ENCODE measurements around the gene RNF220.

RNF220 gene

DNA sequence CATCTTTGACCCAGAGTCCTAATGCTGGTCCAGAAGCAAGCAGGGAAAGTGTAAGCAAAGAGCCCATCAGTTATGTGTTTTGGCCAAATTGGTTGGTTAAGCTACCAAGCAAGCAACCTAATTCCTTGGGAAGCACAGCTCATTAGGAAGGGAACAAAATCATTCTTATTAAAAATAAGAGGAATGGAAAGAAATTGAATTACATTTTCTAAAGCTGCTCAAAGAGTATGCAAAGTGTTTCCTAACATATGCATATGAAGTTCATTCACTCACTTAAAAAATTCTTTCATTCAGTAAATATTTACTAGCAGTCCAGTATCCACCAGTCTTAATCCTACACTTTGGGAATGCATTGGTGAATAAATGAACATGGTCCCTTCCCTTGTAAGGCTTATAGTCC is 71.8 kb downstream of the RNF220 start:
- Histone ChIP-seq H3K27ac (no peak overlapping the region), H3K4me3 (no peak overlapping the region)
- TF ChIP-seq CTCF (IDR thresholded peaks at IDR 0.05) = no peak
- DNase-seq (ENCODE audit: low spot score) = no peak

DNA sequence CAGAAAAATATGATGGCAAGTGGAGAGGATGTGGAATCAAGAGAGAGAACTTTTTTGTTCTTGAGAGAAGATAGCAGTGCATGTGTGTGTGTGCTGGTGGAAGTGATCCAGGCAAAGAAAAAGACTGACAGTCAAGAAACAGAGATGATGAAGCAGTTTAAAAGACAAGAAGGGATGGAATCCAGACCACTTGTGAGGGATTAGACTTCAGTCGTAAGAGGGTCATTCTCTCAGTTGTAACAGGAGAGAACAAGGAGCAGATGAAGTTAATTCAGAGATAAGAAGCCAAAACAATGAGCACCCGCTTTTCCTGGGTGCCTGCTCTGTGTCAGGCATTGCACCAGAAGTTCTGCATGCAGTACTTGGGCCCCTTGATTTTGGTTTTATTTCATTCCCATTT is 76.6 kb downstream of the RNF220 start:
- no peak for TF ChIP-seq CTCF (IDR thresholded peaks at IDR 0.05)
- H3K27ac ChIP-seq = no peak overlapping the region
- no peak overlapping the region for H3K4me3 ChIP-seq
- DNase-seq (ENCODE audit: low spot score) = no peak

DNA sequence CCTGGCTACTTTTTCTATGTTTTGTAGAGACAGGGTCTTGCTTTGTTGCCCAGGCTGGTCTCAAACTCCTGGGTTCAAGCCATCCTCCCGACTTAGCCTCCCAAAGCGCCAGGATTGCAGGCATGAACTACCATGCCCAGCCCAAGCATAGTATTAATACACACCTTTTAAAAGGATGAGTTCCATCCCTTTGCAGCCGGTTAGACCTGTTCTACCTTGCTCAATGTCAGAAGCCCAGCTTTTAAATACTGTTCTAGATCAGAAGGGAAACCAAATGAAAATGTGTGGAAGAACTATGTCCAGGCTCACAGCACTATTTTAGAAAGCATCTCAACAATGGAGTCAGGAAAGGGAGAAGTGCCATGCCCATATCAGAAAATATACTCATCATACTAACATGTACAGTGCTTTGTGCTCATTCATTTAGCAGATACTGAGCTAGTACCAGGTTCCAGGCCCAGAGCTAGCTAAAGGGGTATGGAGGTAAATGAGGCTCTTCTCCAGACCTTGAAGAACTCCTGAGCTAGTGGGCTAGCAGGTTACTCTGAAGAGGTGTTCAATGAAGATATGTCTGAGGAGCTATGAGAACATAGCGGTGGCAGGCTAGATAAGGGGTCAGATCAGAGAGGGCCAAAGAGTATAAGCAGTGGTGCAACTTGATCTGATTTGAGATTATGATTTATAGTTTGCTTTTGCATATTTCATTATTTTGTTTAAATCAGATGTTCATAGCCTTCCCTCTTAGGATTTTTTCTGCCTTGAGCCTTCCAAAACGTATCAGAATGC is 78.2 kb downstream of the RNF220 start:
- DNase-seq (ENCODE audit: low spot score) = no peak
- TF ChIP-seq CTCF (IDR thresholded peaks at IDR 0.05) = no peak
- H3K4me3 ChIP-seq = no peak overlapping the region
- H3K27ac ChIP-seq = no peak overlapping the region

- Histone ChIP-seq H3K27ac (peak overlapping the region; percentile 63 to 64), H3K4me3 (no peak overlapping the region)
- TF ChIP-seq CTCF (IDR thresholded peaks at IDR 0.05) = no peak
- DNase-seq (ENCODE audit: low spot score) = no peak
Measured at GRCh38 chr1:44484155-44484688, 79.2 kb downstream of the RNF220 start.

DNA sequence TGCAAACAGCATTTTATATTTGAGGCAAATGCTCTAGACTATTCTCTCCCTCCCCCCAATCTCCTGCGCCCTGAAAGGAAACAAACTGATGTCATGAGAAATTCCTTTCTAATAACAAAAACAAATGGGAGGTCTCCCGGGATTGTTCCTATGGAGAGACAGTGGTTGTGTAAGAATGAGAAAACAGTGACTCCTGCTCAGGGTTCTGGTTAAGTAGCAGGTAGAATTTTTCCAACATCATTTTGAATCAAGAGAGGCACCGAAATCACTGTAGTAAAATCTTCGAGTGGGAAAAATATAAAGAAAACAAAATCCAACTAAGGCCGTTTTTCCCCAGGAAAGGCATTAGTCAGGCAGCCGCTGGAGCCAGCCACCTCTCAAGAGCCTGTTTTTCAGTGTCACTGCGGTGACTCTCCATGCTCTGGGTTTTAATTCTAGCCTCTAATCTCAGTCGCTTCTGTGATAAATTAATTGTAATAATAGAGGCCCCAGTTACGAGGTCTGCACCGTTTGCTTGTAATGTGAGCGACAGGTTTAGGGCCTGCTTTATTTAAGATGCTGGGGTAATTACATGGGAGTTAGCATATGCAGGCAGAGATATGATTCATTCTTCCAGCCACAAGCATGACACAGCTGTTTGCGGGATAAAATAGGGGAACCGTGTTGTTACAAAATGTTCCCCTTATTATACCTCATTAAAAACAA is 80.3 kb downstream of the RNF220 start:
- Histone ChIP-seq H3K4me3 (no peak overlapping the region), H3K27ac (peak overlapping the region; percentile 63 to 64)
- DNase-seq (ENCODE audit: low spot score) = no peak
- TF ChIP-seq CTCF (IDR thresholded peaks at IDR 0.05) = no peak

DNA sequence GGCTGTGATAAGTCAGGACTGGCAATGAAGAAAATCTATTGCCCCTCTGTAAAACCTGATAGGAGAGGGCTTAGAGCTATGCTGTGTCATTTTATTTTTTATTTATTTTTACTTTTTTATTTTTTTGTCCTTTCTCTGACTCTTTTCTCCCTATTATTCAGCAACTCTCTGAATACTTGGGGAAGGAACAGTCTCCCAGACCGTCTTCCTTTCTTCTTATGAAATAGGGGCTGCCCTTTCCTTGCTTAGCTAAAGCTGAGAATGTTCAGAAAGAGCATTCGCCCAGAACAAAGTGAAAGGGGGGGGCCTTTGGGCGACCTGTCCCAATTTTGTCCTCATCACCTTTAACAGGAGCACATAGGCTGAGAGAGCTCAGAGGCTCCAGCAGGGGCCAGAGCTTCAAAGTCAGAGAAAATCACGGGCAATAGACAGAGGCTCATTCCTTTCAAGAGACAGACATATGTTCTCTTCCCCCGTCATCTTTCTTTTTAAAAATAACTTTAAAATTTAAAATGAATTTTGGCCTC is 80.9 kb downstream of the RNF220 start:
- no peak for DNase-seq (ENCODE audit: low spot score)
- TF ChIP-seq CTCF (IDR thresholded peaks at IDR 0.05) = no peak
- peak overlapping the region; percentile 63 to 64 for H3K27ac ChIP-seq
- no peak overlapping the region for H3K4me3 ChIP-seq

Data from coronary artery (tissue), 2 donors.